H1 (cell line): ENCODE results near the gene ARMC7.

Experiments
- BACH1 ChIP-seq: IDR thresholded peaks from 2 replicates; pipeline ENCODE4 v1.6.1; 2012; ENCODE audit warnings: low read length, improper control_type of control experiment
- CBX5 ChIP-seq: fragments of 300-800, 300-1000 bp; sonication (generic); IDR thresholded peaks from 2 replicates; pipeline ENCODE4 v1.7.1; 2016; ENCODE audit warnings: antibody characterized with exemption, low read length, low read depth
- CTCF ChIP-seq, 3 experiments: IDR thresholded peaks; 1 replicate in 2 of 3; 2 replicates in 1 of 3; pipeline versions ENCODE4 v1.5.1 to v1.6.1; 2011; ENCODE audit warnings: low read length in 3 of 3, mild to moderate bottlenecking in 3 of 3, inconsistent platforms in 2 of 3, low read depth in 1 of 3, moderate library complexity in 1 of 3; ENCODE audit not compliant: insufficient read depth in 1 of 3; ENCODE audit errors: control extremely low read depth in 1 of 3
- EGR1 ChIP-seq: IDR thresholded peaks from 2 replicates; pipeline ENCODE4 v1.6.1; 2011; ENCODE audit warnings: low read depth, low read length, borderline replicate concordance
- EZH2 ChIP-seq: fragments of 200-600 bp; sonication (generic); IDR thresholded peaks from 2 replicates; pipeline ENCODE4 v1.7.1; 2012; ENCODE audit warnings: low read depth, mild to moderate bottlenecking, moderate library complexity, low read length, inconsistent platforms; ENCODE audit not compliant: severe bottlenecking
- GABPA ChIP-seq: IDR thresholded peaks from 2 replicates; pipeline ENCODE4 v1.6.1; 2011; ENCODE audit warnings: mild to moderate bottlenecking, low read length, moderate library complexity, borderline replicate concordance; ENCODE audit not compliant: insufficient read depth
- MAX ChIP-seq: IDR thresholded peaks from 2 replicates; pipeline ENCODE4 v1.6.1; 2012; ENCODE audit warnings: inconsistent platforms
- POLR2A ChIP-seq, 2 experiments: IDR thresholded peaks; 1 replicate in 1 of 2; 2 replicates in 1 of 2; pipeline ENCODE4 v1.6.1; 2011; ENCODE audit warnings: low read depth in 2 of 2, low read length in 2 of 2, mild to moderate bottlenecking in 2 of 2; ENCODE audit errors: control extremely low read depth in 1 of 2
- POLR2AphosphoS5 ChIP-seq: IDR thresholded peaks from 2 replicates; pipeline ENCODE4 v1.6.1; 2011; ENCODE audit warnings: low read depth, low read length
- RAD21 ChIP-seq, 2 experiments: IDR thresholded peaks in 1 of 2; conservative IDR thresholded peaks in 1 of 2; 2 replicates each; pipeline ENCODE4 v1.6.1; 2011; ENCODE audit warnings: low read depth in 2 of 2, low read length in 2 of 2, improper control_type of control experiment in 1 of 2, inconsistent platforms in 1 of 2, mild to moderate bottlenecking in 1 of 2, moderate library complexity in 1 of 2
- RNF2 ChIP-seq: fragments of 200-900, 300-1000 bp; sonication (generic); IDR thresholded peaks from 2 replicates; pipeline ENCODE4 v1.7.1; 2016; ENCODE audit warnings: borderline replicate concordance, low read depth, mild to moderate bottlenecking, antibody characterized with exemption, low read length; ENCODE audit not compliant: poor library complexity, severe bottlenecking; ENCODE audit errors: missing control alignments
- RXRA ChIP-seq: IDR thresholded peaks from 2 replicates; pipeline ENCODE4 v1.6.1; 2011; ENCODE audit warnings: low read depth, mild to moderate bottlenecking, low read length, moderate library complexity; ENCODE audit not compliant: insufficient read depth
- YY1 ChIP-seq: IDR thresholded peaks from 2 replicates; pipeline ENCODE4 v1.6.1; 2011; ENCODE audit warnings: low read depth, mild to moderate bottlenecking, low read length

GRCh38 chr17:75160211-75160610 is 50.4 kb downstream of the ARMC7 start:
- TF ChIP-seq RNF2: no peak
- TF ChIP-seq POLR2A (IDR thresholded peaks at IDR 0.05; ENCODE audit: control extremely low read depth in 1 of 2, low read depth in 2 of 2, low read length in 2 of 2): no peak
- no peak for TF ChIP-seq BACH1
- no peak for TF ChIP-seq RAD21 (IDR thresholded peaks at IDR 0.05 in 1 of 2, conservative IDR thresholded peaks at IDR 0.05 in 1 of 2; ENCODE audit: low read depth in 2 of 2, low read length in 2 of 2)
- TF ChIP-seq CTCF (IDR thresholded peaks at IDR 0.05; ENCODE audit: control extremely low read depth in 1 of 3, insufficient read depth in 1 of 3, low read depth in 1 of 3, low read length in 3 of 3): no peak
- TF ChIP-seq CBX5: no peak
- TF ChIP-seq MAX: no peak
- TF ChIP-seq EZH2: no peak
- no peak for TF ChIP-seq RXRA
- no peak for TF ChIP-seq YY1
- TF ChIP-seq EGR1: no peak
- no peak for TF ChIP-seq POLR2AphosphoS5
- no peak for TF ChIP-seq GABPA
